ENCODE results near the gene HPGDS. TPM values are rescaled to one million over a fixed set of nuclear protein-coding genes. Genes with fewer than 3 reads are reported as not detected.

Gene HPGDS
- polyA plus RNA-seq, 1 of the 3 experiments (the other 2 are of a cell fraction), result not detected

DNA sequence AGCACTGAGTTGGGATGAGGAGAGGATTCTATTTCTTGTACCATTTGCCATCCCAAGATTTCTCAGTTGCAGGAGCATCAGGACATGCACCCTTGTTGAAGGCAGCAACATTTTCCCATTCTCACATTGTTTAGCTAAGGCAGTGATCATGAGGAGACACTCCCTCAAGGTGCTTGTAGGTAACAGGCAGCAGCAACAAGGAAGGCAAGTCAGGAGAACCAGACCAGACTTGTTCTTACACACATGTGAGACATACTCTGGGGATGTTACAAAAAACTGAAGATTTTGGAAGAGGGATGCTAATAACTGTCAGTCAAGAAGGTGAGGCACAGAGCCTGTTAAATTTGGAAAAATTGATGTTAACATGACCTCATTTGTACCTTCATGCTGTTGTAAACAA lies 15.5 kb upstream of the HPGDS start:
- Histone ChIP-seq H3K4me2 (no peak overlapping the region), H3F3A (replicated peaks; ENCODE audit: insufficient read depth) (peaks cover 8% of the 10 kb centered on the region), H3K36me3 (replicated peaks in 1 of 2; ENCODE audit: control insufficient read depth in 1 of 2, insufficient read depth in 2 of 2, low read length in 1 of 2) (no peaks in the 10 kb centered on the region), H3K9me2 (no peaks in the 10 kb centered on the region), H3K9me3 (no peaks in the 10 kb centered on the region), H3K27ac (ENCODE audit: low read depth in 2 of 2, low read length in 1 of 2) (no peak overlapping the region; a peak in 1 of 4 replicates), H3K9ac (no peak overlapping the region), H3K4me1 (ENCODE audit: control insufficient read depth in 1 of 2, insufficient read depth in 2 of 2, low read depth in 1 of 2, low read length in 1 of 2) (peaks cover 0 to 6% of the 10 kb centered on the region in 2 experiments; a peak in 1 of 4 replicates), H3K79me2 (ENCODE audit: insufficient read depth) (no peaks in the 10 kb centered on the region), H3K4me3 (ENCODE audit: low read depth in 2 of 2, low read length in 1 of 2) (no peak overlapping the region), H2AFZ (ENCODE audit: low read depth) (no peak overlapping the region), H3K27me3 (ENCODE audit: insufficient read depth) (no peaks in the 10 kb centered on the region), H4K20me1 (ENCODE audit: insufficient read depth) (no peaks in the 10 kb centered on the region)
- no peak for DNase-seq
- POLR2A ChIA-PET, result no interaction called here
- CTCF ChIA-PET, result interaction anchor here (1.3 to 1.6 kb wide), 2 partner anchors 20 to 94 kb away, joined by 3 to 5 read pairs; partner anchors contain the start of gene PDLIM5
- TF ChIP-seq, protein P1, sequence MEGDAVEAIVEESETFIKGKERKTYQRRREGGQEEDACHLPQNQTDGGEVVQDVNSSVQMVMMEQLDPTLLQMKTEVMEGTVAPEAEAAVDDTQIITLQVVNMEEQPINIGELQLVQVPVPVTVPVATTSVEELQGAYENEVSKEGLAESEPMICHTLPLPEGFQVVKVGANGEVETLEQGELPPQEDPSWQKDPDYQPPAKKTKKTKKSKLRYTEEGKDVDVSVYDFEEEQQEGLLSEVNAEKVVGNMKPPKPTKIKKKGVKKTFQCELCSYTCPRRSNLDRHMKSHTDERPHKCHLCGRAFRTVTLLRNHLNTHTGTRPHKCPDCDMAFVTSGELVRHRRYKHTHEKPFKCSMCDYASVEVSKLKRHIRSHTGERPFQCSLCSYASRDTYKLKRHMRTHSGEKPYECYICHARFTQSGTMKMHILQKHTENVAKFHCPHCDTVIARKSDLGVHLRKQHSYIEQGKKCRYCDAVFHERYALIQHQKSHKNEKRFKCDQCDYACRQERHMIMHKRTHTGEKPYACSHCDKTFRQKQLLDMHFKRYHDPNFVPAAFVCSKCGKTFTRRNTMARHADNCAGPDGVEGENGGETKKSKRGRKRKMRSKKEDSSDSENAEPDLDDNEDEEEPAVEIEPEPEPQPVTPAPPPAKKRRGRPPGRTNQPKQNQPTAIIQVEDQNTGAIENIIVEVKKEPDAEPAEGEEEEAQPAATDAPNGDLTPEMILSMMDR (IDR thresholded peaks at IDR 0.05), result no peak

DNA sequence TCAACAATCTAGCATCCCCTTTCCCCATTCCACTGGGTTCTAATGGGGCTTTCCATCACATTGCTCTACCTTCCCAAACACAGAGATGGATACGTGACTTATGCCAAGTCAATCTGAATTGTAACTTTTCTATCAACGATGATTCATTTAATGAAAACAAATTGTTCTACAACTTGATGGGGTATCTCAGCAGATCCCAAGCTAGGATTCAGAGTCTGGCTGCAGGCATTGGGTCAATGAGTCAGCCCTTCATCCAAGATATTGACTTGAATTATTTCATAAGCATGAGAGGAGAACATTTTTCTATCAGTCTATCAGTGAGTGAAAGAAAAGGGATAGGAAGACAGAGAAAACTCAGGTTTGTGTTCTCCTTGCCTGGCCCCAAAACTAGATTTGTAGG lies 15.0 kb upstream of the HPGDS start:
- ChIA-PET CTCF (no interaction called here), POLR2A (no interaction called here)
- no peaks in the 10 kb centered on the region for H3K9me3 ChIP-seq
- H3K4me3 ChIP-seq (ENCODE audit: low read depth in 2 of 2, low read length in 1 of 2), result no peak overlapping the region
- H3K27me3 ChIP-seq (ENCODE audit: insufficient read depth), result no peaks in the 10 kb centered on the region
- H3K27ac ChIP-seq (ENCODE audit: low read depth in 2 of 2, low read length in 1 of 2), result no peak overlapping the region; a peak in 1 of 4 replicates
- H3K4me2 ChIP-seq, result no peak overlapping the region
- peaks cover 3% of the 10 kb centered on the region for H3F3A ChIP-seq (replicated peaks; ENCODE audit: insufficient read depth)
- 72% methylated on average over 2 of the region's 2 CpGs for WGBS (ENCODE audit: low lambda C conversion rate)
- H3K36me3 ChIP-seq (replicated peaks in 1 of 2; ENCODE audit: control insufficient read depth in 1 of 2, insufficient read depth in 2 of 2, low read length in 1 of 2), result no peaks in the 10 kb centered on the region
- TF ChIP-seq, protein P1 (IDR thresholded peaks at IDR 0.05), result no peak
- TF ChIP-seq, protein P2, sequence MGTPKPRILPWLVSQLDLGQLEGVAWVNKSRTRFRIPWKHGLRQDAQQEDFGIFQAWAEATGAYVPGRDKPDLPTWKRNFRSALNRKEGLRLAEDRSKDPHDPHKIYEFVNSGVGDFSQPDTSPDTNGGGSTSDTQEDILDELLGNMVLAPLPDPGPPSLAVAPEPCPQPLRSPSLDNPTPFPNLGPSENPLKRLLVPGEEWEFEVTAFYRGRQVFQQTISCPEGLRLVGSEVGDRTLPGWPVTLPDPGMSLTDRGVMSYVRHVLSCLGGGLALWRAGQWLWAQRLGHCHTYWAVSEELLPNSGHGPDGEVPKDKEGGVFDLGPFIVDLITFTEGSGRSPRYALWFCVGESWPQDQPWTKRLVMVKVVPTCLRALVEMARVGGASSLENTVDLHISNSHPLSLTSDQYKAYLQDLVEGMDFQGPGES (IDR thresholded peaks at IDR 0.05; ENCODE audit: low read depth, low read length), result no peak
- no peak for TF ChIP-seq CHD2 (IDR thresholded peaks at IDR 0.05; ENCODE audit: low read length, partially characterized antibody)
- no peak for TF ChIP-seq EP300 (IDR thresholded peaks at IDR 0.05; ENCODE audit: borderline replicate concordance in 1 of 2, low read depth in 1 of 2, low read length in 1 of 2)
- no peak for TF ChIP-seq SIN3A (IDR thresholded peaks at IDR 0.05; ENCODE audit: borderline replicate concordance, low read depth, low read length)
- no peak for TF ChIP-seq POLR2AphosphoS5 (IDR thresholded peaks at IDR 0.05; ENCODE audit: low read depth, low read length)
- TF ChIP-seq ELF1 (IDR thresholded peaks at IDR 0.05), result no peak
- TF ChIP-seq TAF1 (IDR thresholded peaks at IDR 0.05; ENCODE audit: borderline replicate concordance, low read depth, low read length), result no peak
- TF ChIP-seq SMC3 (IDR thresholded peaks at IDR 0.05; ENCODE audit: low read depth, low read length), result no peak
- no peak for TF ChIP-seq MXI1 (IDR thresholded peaks at IDR 0.05; ENCODE audit: low read depth, low read length)
- no peak for TF ChIP-seq TCF12 (IDR thresholded peaks at IDR 0.05)
- no peak for TF ChIP-seq YY1 (IDR thresholded peaks at IDR 0.05; ENCODE audit: low read depth)
- TF ChIP-seq USF2 (IDR thresholded peaks at IDR 0.05; ENCODE audit: borderline replicate concordance, low read depth, low read length), result no peak
- no peak for TF ChIP-seq GABPA (IDR thresholded peaks at IDR 0.05; ENCODE audit: low read depth)
- TF ChIP-seq, protein P3, sequence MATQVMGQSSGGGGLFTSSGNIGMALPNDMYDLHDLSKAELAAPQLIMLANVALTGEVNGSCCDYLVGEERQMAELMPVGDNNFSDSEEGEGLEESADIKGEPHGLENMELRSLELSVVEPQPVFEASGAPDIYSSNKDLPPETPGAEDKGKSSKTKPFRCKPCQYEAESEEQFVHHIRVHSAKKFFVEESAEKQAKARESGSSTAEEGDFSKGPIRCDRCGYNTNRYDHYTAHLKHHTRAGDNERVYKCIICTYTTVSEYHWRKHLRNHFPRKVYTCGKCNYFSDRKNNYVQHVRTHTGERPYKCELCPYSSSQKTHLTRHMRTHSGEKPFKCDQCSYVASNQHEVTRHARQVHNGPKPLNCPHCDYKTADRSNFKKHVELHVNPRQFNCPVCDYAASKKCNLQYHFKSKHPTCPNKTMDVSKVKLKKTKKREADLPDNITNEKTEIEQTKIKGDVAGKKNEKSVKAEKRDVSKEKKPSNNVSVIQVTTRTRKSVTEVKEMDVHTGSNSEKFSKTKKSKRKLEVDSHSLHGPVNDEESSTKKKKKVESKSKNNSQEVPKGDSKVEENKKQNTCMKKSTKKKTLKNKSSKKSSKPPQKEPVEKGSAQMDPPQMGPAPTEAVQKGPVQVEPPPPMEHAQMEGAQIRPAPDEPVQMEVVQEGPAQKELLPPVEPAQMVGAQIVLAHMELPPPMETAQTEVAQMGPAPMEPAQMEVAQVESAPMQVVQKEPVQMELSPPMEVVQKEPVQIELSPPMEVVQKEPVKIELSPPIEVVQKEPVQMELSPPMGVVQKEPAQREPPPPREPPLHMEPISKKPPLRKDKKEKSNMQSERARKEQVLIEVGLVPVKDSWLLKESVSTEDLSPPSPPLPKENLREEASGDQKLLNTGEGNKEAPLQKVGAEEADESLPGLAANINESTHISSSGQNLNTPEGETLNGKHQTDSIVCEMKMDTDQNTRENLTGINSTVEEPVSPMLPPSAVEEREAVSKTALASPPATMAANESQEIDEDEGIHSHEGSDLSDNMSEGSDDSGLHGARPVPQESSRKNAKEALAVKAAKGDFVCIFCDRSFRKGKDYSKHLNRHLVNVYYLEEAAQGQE (IDR thresholded peaks at IDR 0.05; ENCODE audit: low read depth, low read length), result no peak
- TF ChIP-seq NFIC (IDR thresholded peaks at IDR 0.05; ENCODE audit: borderline replicate concordance), result no peak
- no peak for TF ChIP-seq RCOR1 (IDR thresholded peaks at IDR 0.05; ENCODE audit: low read length)
- DNase-seq, result no peak
- H3K79me2 ChIP-seq (ENCODE audit: insufficient read depth), result no peaks in the 10 kb centered on the region
- H3K4me1 ChIP-seq (ENCODE audit: control insufficient read depth in 1 of 2, insufficient read depth in 2 of 2, low read depth in 1 of 2, low read length in 1 of 2), result peaks cover 0 to 6% of the 10 kb centered on the region in 2 experiments; a peak in 1 of 4 replicates
- no peak overlapping the region for H3K9ac ChIP-seq
- no peaks in the 10 kb centered on the region for H3K9me2 ChIP-seq
- no peak overlapping the region for H2AFZ ChIP-seq (ENCODE audit: low read depth)
- H4K20me1 ChIP-seq (ENCODE audit: insufficient read depth), result no peaks in the 10 kb centered on the region

Data from SK-N-SH (cell line).